Measurements from ENCODE around the gene LARP4B.

The LARP4B gene

GRCh38 chr10:931326-932318 lies at the start of gene LARP4B:
Gene LARP4B, minus strand, starts transcription at chr10:931705. Its CDS starts 45,984 bp downstream, at chr10:885721.
- DNase-seq (ENCODE audit: low read depth in 2 of 2): peak; percentile 92 to 95

GRCh38 chr10:980468-981093 lies 49.1 kb upstream of the LARP4B start:
- DNase-seq (ENCODE audit: low read depth in 2 of 2): no peak

GRCh38 chr10:978826-979421 lies 47.4 kb upstream of the LARP4B start:
- DNase-seq (ENCODE audit: low read depth in 2 of 2): no peak

- no peak for DNase-seq (ENCODE audit: low read depth in 2 of 2)
Measured at GRCh38 chr10:976316-976715, 44.8 kb upstream of the LARP4B start.

- DNase-seq (ENCODE audit: low read depth in 2 of 2): no peak
Measured at GRCh38 chr10:974785-975074, 43.2 kb upstream of the LARP4B start.

- no peak for DNase-seq (ENCODE audit: low read depth in 2 of 2)
Measured at GRCh38 chr10:974038-974784, 42.7 kb upstream of the LARP4B start.

- no peak for DNase-seq (ENCODE audit: low read depth in 2 of 2)
Measured at GRCh38 chr10:972763-973162, 41.3 kb upstream of the LARP4B start.

GRCh38 chr10:971613-972012 lies 40.1 kb upstream of the LARP4B start:
- DNase-seq (ENCODE audit: low read depth in 2 of 2): no peak

GRCh38 chr10:971150-971542 lies 39.6 kb upstream of the LARP4B start:
- no peak for DNase-seq (ENCODE audit: low read depth in 2 of 2)

GRCh38 chr10:970311-971149 lies 39.0 kb upstream of the LARP4B start:
- no peak for DNase-seq (ENCODE audit: low read depth in 2 of 2)

GRCh38 chr10:969473-970150 lies 38.1 kb upstream of the LARP4B start:
- no peak for DNase-seq (ENCODE audit: low read depth in 2 of 2)

- DNase-seq (ENCODE audit: low read depth in 2 of 2): no peak
Measured at GRCh38 chr10:968546-969199, 37.2 kb upstream of the LARP4B start.

GRCh38 chr10:966466-967235 lies 35.1 kb upstream of the LARP4B start:
- DNase-seq (ENCODE audit: low read depth in 2 of 2): no peak

- no peak for DNase-seq (ENCODE audit: low read depth in 2 of 2)
Measured at GRCh38 chr10:964988-965417, 33.5 kb upstream of the LARP4B start.

- no peak for DNase-seq (ENCODE audit: low read depth in 2 of 2)
Measured at GRCh38 chr10:964321-964987, 32.9 kb upstream of the LARP4B start.

- no peak for DNase-seq (ENCODE audit: low read depth in 2 of 2)
Measured at GRCh38 chr10:963655-964054, 32.1 kb upstream of the LARP4B start.

- DNase-seq (ENCODE audit: low read depth in 2 of 2): no peak
Measured at GRCh38 chr10:963186-963585, 31.7 kb upstream of the LARP4B start.

- no peak for DNase-seq (ENCODE audit: low read depth in 2 of 2)
Measured at GRCh38 chr10:962342-962741, 30.8 kb upstream of the LARP4B start.

- no peak for DNase-seq (ENCODE audit: low read depth in 2 of 2)
Measured at GRCh38 chr10:958856-959255, 27.4 kb upstream of the LARP4B start.

Measured in stimulated activated CD4-positive, alpha-beta T cell treated with anti-CD3 and anti-CD28 coated beads, Interleukin-15, amount 100 ng/mL, for 48 hours (primary cell).